NCI-H510A (cell line): ENCODE data around the gene MYZAP.
"Not testable (repeated sequence)": the region's sequence is repeated elsewhere in the genome, so short reads cannot be mapped to it uniquely, and the experiment has no call there.

Experiments used
- DNase-seq: peaks from one replicate; lab custom pipeline; 2025; lab: John Stamatoyannopoulos, UW

MYZAP gene

GRCh38 chr15:57594479-57594878, 2.8 kb downstream of the MYZAP start:
- DNase-seq, result no peak

DNA sequence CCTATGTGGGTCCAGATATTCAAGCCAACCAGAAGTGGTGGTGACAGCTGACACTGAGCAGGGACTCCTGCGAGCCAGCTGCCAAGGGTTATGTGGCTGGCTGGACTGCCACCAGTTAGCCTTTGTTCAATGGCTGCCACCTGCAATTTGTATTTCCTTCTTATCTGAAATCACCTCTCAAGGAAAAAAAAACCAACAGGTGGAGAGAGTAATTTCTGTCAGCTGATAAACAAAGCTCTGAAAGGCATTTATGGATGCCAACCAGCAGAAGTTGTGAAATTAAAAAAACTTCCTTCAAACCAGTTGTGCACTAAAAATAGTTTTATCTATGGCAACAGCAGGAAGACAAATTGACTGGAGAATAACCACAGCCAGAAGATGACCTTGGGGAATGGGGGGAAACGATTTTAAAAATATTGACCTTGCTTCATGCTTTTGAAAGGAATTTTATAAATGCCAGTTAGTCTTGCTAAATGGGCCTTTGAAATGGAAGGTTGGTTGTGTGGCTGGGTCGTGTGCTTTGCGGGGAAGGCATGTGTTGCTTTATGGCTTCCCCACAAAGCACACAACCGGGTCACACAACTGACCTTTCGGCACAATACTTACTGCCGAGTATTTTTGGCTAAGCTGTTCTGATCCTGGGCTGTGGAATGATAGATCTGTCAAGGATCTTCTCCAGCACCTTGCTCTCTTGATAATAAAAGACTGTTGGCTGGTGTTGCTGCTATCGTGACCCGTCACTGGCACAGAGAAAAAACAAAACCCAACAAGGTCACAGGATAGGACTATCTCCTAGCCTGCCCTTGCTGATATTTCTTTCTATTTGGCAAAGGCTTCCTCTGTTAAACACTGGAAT, 3.5 kb downstream of the MYZAP start:
- DNase-seq, result no peak

- DNase-seq, result no peak
Observed at GRCh38 chr15:57596301-57596855, 4.7 kb downstream of the MYZAP start.

DNA sequence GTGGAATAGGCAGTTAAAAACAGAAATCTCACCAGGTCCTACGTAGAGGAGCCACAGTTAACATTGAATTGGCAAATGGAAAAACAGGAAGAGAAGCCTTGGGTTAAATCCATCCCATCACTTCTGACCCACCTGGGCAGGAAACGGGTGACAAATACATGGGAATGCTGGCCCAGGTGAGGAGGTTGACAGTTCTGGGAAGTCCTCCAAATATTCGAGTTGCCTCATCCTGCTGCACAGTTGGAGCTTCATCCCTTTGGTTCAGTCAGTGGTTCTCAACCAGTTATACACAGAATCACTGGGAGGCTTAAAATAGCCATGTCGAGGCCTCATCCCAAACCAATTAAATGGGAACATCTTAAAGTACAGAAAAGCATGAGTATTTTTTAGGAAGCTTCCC, 5.3 kb downstream of the MYZAP start:
- no peak for DNase-seq

- DNase-seq, result no peak
Observed at GRCh38 chr15:57597431-57597830, 5.7 kb downstream of the MYZAP start.

DNA sequence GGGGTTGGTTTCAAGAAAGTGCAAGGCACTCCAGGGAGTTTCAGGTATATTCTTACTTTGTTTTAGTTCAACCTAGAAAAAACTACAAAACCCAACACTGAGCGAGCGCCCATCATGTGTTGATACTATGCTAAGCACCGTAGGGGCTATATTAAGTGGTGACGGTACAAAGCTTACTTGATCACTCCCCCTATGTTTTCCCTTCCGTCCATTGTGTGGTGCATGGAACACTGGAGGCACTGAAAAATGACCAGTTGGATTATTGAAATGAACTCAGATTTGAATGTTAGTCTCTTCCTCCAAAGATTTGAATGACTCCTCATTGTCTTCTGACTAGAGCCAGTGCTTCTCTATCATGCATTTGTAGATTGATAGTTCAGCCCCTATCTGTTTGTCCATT, 6.6 kb downstream of the MYZAP start:
- DNase-seq, result no peak

DNA sequence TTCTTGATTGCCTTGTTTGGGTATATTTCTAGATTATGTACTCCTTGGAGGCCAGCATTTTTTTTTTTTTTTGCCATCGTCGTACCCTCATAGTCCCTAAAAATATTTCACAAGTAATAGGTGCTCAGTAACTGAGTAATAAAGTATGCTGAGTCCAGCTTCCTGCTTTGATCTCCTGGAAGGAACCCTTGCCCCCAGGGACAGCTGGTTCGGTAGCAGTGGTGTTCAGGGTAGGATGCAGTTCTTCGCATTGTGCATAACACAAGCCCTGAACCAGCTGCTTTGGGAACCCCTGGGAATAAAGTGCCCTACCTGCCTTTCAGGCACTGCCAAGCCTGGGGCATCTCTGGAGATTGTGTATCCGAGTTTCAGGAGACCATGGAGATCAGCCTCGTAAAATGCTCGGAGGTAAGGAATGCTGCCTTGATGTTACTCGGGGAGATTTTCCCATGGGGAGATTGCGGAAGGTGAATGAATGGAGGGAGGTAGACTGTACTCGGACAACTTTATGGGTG, 7.6 kb downstream of the MYZAP start:
- DNase-seq, result no peak

GRCh38 chr15:57600197-57600596, 8.5 kb downstream of the MYZAP start:
- no peak for DNase-seq

GRCh38 chr15:57604507-57604906, 12.8 kb downstream of the MYZAP start:
- DNase-seq, result no peak

GRCh38 chr15:57605491-57605890, 13.8 kb downstream of the MYZAP start:
- no peak for DNase-seq

DNA sequence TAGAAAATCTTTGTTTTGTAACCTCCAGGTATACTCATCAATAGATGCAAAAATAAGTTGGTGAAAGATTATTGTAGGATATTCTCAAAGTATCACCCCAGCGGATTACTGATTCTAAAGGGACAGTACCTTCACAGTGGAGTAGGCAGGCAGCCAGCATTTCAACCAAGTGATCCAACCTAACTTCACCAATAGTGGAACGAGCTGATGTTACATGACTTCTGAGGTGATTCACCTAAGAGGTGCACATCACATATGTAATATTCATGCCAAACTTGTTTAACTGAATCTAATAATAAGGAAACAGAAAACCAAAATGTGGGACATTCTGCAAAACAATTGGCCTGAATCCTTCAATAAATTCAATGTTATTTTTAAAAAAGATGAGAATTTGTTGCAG, 14.3 kb downstream of the MYZAP start:
- no peak for DNase-seq

DNA sequence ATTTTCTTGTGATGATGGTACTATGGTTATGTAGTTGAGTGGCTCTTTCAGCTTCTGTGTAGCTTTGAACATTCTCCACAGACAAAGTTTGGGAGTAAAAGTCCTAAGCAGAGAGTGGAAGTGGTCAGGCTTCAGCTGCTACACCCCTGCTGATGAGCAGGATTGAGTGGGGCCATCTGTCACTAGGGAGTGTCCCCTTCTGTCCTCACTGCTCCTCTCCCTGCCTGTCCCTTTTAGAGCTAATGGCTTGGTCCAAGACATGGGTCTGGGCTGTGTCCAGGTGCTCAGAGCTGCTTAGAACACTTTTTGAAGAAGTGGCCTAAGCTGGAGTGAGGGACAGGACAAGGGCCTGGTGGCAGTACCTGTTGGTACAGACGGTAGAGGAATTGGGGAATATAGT, 15.1 kb downstream of the MYZAP start:
- no peak for DNase-seq

DNA sequence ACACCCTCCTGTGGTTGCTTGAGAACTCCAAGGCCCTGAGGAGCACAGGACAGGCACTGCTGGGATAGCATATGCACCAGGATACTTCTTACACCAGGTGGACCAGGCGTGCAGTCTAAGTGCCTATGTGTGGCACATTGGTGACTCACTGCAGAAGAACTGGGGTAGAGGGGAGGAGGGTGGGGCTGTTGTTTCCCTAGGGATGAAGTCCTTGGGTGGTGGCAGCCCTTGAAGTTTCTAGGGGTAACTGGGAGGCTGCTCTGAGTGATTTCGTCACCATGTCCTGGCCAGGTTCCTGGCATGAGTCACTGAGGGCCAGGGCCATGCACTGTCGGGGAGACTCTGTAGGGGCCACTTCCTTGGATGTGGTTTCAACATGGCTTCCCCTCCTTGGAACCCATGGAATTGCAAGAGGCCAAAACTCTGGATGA, 15.9 kb downstream of the MYZAP start:
- DNase-seq, result no peak

DNA sequence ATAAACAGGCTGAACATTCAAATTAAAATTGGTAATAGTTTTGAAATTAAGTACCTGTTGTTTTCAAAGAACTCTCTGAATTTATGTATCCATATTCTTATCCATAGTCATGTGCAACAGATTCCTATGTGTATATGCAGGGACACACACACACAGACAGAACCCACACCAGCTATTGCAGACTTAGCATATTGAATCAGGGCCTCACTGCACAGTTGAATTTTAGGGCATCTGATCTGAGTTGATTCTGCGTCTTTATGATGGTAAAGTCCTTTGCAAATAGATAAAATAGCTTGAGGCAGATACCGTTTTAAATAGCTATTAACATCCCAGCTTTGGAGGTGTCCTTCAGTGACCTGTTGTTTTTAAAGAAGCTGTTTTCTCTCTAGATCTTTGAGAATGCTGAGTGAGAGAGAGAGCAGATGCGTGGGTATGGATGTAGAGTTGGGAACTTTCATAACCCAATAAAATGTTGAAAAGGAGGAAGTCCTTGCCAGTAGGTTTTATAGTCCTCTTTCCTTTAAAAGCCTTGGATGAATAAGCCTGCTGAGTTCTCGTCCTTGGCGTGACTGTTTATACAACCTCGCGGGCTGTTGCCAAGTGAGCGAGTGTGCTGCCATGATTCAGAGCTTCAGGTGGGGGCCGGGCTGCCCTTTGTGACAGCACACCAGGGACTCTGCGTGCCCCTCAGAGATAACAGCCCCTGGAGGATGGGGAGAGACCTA, 18.3 kb downstream of the MYZAP start:
- DNase-seq, result no peak

DNA sequence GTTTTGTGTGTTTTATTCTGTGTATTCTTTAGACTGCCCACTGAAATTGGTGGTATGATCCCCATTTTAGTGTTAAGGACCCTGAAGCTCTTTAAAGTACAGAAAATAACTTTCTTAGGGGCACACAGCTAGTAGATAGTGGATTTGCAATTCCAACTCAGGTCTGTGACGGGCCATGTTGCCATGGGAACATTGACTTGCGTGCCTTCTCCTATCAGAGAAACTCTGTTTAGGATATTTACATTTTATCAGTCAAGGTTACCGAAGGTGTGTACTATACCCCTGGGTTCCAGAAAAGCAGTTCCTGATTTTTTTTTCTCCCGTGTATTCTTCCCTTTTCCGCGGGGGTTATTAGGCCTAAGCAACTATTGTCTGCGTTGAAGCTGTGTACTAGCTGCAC, 19.4 kb downstream of the MYZAP start:
- no peak for DNase-seq

GRCh38 chr15:57611938-57612337, 20.2 kb downstream of the MYZAP start:
- no peak for DNase-seq

- no peak for DNase-seq
Observed at GRCh38 chr15:57614241-57614640, 22.5 kb downstream of the MYZAP start.

- DNase-seq, result not testable (repeated sequence)
Observed at GRCh38 chr15:57615951-57616496, 24.3 kb downstream of the MYZAP start.

DNA sequence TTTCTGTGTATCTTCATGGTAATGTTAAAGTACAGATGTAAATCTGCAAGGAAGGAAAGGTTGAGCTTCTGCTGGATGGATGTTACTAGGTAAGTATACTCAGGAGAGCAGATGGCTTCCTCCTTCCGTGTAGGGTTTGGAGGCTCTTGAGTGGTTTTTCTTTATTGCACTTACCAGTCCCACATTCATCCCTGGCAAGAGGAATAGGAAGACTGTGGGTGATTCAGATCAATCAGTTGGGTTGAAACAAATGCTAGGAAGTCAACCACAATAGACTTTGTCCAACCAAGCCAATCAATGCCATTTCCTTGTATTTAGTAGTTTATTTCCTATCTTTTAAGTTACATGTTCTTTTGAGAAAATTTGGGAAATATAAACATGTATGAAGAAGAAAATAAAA, 26.6 kb downstream of the MYZAP start:
- DNase-seq, result no peak

GRCh38 chr15:57619746-57620145, 28.0 kb downstream of the MYZAP start:
- DNase-seq, result no peak

GRCh38 chr15:57624730-57625129, 33.0 kb downstream of the MYZAP start:
- DNase-seq, result no peak

GRCh38 chr15:57625703-57626448, 34.2 kb downstream of the MYZAP start:
- DNase-seq, result no peak
